ENCODE results near the gene COLEC12.
"Not testable (repeated sequence)": the region's sequence is repeated elsewhere in the genome, so short reads cannot be mapped to it uniquely, and the experiment has no call there.

Gene COLEC12

DNA sequence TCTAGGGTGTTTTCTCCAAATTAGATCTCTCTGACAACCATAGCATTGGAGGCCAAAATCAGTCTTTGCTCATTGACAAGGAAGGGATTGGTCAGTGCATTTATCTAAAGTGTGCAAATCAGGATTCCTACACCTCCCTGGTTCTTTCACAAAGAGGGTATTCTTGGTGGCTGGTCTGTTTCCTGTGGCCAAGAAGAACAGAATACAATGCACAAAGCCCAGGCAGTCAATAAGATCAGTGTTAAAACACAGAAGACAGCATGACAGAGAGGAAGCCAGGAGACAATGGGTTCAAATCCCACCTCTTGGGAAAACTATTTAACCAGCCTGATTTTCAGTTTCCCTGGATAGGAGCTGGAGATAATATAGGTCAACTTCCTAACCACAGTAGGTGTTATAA, 186.6 kb downstream of the COLEC12 start:
- TF ChIP-seq, protein P1, sequence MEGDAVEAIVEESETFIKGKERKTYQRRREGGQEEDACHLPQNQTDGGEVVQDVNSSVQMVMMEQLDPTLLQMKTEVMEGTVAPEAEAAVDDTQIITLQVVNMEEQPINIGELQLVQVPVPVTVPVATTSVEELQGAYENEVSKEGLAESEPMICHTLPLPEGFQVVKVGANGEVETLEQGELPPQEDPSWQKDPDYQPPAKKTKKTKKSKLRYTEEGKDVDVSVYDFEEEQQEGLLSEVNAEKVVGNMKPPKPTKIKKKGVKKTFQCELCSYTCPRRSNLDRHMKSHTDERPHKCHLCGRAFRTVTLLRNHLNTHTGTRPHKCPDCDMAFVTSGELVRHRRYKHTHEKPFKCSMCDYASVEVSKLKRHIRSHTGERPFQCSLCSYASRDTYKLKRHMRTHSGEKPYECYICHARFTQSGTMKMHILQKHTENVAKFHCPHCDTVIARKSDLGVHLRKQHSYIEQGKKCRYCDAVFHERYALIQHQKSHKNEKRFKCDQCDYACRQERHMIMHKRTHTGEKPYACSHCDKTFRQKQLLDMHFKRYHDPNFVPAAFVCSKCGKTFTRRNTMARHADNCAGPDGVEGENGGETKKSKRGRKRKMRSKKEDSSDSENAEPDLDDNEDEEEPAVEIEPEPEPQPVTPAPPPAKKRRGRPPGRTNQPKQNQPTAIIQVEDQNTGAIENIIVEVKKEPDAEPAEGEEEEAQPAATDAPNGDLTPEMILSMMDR (IDR thresholded peaks at IDR 0.05; ENCODE audit: low read depth, low read length): no peak
- DNase-seq (ENCODE audit: low read depth, low spot score): no peak
- in situ Hi-C loops (cut with HindIII; ENCODE audit: low sequenced_read_pairs): no loop called here
- no peak overlapping the region for H3K4me3 ChIP-seq (ENCODE audit: low read depth, low read length)

DNA sequence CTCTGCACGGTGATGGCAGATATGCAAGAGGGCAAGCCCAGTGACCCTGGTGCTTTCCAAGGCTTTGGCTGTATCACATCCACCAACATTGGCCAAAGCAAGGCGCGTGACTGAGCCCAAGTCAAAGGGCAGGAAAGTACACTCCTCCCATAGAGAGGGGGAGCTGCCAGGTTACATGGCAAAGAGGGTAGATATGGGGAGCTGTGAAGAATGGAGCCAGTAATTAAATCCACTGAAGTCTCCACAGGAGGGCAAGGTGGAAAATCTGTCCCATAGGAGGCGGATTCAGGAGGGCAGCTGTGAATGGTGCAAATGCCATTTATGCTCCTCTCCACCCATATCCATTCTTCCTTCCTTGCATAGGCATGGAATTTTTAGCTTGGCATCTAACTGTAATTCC, 188.1 kb downstream of the COLEC12 start:
- in situ Hi-C loops (cut with HindIII; ENCODE audit: low sequenced_read_pairs): no loop called here
- TF ChIP-seq, protein P1 (IDR thresholded peaks at IDR 0.05; ENCODE audit: low read depth, low read length): no peak
- DNase-seq (ENCODE audit: low read depth, low spot score): no peak

DNA sequence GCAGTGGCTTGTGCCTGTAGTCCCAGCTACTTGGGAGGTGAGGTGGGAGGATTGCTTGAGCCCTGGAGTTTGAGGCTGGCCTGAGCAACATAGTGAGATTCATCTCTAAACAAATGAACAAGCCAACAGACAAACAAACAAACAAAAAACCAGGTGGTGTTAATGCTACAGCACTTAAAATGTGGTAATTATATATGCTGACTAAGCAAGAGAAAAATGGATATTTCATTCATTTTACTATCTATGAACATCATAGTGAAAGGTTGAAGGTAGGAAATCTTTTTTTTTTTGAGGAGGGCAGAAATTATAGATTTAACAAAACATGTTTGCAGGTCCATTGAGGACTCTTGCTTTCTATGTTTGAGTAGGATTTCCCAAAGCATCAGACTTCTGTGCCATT, 190.5 kb downstream of the COLEC12 start:
- no peak overlapping the region for H3K4me3 ChIP-seq (ENCODE audit: low read depth, low read length)
- no peak for DNase-seq (ENCODE audit: low read depth, low spot score)
- TF ChIP-seq, protein P1 (IDR thresholded peaks at IDR 0.05; ENCODE audit: low read depth, low read length): no peak
- in situ Hi-C loops (cut with HindIII; ENCODE audit: low sequenced_read_pairs): no loop called here

More for the DNA sequence above, 188.1 kb downstream of the COLEC12 start:
- H3K4me3 ChIP-seq (ENCODE audit: low read depth, low read length): no peak overlapping the region

DNA sequence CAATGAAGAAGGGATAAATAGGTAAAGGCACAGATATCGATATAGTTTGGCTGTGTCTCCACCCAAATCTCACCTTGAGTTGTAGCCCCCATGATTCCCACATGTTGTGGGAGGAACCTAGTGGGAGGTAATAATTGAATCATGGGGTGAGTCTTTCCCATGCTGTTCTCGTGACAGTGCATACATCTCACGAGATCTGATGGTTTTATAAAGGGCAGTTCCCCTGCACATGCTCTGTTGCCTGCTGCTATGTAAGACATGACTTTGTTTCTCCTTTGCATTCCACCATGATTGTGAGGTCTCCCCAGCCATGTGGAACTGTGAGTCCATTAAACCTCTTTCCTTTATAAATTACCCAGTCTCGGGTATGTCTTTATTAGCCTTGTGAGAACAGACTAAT, 192.4 kb downstream of the COLEC12 start:
- DNase-seq (ENCODE audit: low read depth, low spot score); in situ Hi-C loops (cut with HindIII; ENCODE audit: low sequenced_read_pairs); H3K4me3 ChIP-seq (ENCODE audit: low read depth, low read length): not testable (repeated sequence)

DNA sequence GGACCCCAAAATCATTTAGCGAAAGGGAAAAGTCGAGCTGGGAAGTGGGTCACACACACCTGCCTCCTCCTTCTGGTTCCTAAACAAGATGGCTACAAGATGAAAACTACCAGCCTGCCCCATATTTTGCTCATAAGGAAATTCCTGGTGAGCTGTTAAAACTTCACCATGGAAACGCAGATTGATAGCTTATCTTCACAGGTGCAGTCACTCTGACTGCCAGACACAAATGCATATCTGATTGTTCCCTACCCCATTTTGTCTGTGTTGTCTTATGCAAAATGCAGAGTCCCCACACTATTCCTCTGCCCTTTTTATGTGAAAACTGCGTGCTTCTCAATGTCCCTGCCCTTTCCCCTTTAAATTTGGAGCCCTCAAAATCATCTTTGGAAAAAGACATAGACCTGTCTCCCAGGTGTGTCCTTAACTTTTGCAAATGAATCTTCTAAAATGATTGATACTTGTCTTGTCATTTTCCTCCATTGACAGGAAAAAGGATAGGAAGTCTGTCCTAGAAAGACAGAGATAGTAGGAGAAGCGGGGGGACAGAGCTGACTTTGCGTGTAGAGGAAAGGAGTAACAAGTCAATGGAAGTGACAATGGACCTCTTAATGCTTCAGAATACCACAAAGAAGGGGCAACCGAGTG, 193.8 kb downstream of the COLEC12 start:
- no peak overlapping the region for H3K4me3 ChIP-seq (ENCODE audit: low read depth, low read length)
- TF ChIP-seq, protein P1 (IDR thresholded peaks at IDR 0.05; ENCODE audit: low read depth, low read length): no peak
- in situ Hi-C loops (cut with HindIII; ENCODE audit: low sequenced_read_pairs): no loop called here
- DNase-seq (ENCODE audit: low read depth, low spot score): no peak

DNA sequence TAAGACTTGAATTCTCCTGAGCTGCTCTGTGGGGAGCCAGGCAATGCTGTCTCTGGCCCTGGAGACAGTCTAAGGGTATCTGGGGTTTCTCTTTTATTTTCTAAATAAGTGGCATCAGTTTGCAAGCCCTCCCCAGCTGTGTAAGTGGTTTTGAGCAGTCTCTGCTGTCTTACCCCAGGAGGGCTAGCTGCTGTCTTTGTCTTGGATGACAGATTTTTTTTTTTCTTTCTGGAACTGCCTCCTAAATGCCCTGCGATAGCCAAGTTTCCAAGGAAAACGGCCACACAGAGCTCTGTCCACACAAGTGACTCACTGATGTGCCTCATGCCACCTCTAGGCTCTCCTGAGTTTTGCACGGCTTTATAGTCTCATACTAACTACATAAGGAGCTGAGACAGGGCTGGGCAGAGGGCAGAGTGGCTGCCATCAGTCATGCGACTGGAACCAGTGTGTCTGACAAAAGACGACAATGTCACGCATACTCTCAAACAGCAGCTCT, 195.4 kb downstream of the COLEC12 start:
- H3K4me3 ChIP-seq (ENCODE audit: low read depth, low read length): no peak overlapping the region
- TF ChIP-seq, protein P1 (IDR thresholded peaks at IDR 0.05; ENCODE audit: low read depth, low read length): no peak
- DNase-seq (ENCODE audit: low read depth, low spot score): peak; percentile 15
- in situ Hi-C loops (cut with HindIII; ENCODE audit: low sequenced_read_pairs): no loop called here

DNA sequence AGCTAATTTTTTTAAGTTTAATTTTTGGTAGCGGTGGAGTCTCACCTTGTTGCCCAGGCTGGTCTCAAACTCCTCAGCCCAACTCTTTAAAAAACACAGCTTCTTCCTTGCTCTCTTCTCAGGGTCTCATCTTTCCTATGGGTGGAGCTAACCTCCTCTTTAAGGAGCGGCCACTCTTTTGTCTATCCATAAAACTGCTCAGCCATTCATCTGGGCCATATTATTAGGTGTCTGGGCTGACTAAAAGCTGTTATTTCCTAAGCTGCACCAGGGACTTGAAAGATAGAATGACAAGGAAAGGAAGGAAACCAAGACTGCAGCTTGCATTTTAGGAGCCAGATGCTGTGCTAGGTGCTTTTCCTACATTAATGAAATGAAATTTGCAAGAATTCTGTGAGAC, 196.9 kb downstream of the COLEC12 start:
- in situ Hi-C loops (cut with HindIII; ENCODE audit: low sequenced_read_pairs): no loop called here

More for the DNA sequence above, 196.9 kb downstream of the COLEC12 start:
- TF ChIP-seq, protein P1 (IDR thresholded peaks at IDR 0.05; ENCODE audit: low read depth, low read length): no peak
- DNase-seq (ENCODE audit: low read depth, low spot score): no peak
- H3K4me3 ChIP-seq (ENCODE audit: low read depth, low read length): no peak overlapping the region
